ENCODE measurements around the gene THOP1. TPM values are rescaled to one million over a fixed set of nuclear protein-coding genes. Genes with fewer than 3 reads are reported as not detected.

Gene THOP1
- total RNA-seq, 1 donor from 2014 or later, result 173 TPM

DNA sequence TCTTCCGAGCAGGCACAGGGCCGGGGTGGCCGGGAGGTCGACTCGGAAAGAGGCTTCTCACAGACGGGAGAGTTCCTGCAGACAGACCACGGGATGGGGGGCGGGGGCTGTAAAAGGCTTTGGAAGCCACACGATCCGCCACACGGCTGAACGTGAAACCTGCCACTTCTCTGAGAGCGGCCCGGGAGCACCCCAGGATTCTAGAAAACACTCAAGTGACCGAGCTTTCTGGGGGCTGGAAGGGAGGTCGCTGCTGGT is 29.9 kb upstream of the THOP1 start:
- TF ChIP-seq, protein P1, sequence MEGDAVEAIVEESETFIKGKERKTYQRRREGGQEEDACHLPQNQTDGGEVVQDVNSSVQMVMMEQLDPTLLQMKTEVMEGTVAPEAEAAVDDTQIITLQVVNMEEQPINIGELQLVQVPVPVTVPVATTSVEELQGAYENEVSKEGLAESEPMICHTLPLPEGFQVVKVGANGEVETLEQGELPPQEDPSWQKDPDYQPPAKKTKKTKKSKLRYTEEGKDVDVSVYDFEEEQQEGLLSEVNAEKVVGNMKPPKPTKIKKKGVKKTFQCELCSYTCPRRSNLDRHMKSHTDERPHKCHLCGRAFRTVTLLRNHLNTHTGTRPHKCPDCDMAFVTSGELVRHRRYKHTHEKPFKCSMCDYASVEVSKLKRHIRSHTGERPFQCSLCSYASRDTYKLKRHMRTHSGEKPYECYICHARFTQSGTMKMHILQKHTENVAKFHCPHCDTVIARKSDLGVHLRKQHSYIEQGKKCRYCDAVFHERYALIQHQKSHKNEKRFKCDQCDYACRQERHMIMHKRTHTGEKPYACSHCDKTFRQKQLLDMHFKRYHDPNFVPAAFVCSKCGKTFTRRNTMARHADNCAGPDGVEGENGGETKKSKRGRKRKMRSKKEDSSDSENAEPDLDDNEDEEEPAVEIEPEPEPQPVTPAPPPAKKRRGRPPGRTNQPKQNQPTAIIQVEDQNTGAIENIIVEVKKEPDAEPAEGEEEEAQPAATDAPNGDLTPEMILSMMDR (conservative IDR thresholded peaks at IDR 0.05), result no peak
- Mint-ChIP-seq H3K4me3 (no peak overlapping the region), H3K9me3 (no peaks in the 10 kb centered on the region), H3K36me3 (ENCODE audit: low read depth) (peaks cover 8% of the 10 kb centered on the region), H3K4me1 (no peaks in the 10 kb centered on the region), H3K27ac (ENCODE audit: unreplicated experiment) (no peak overlapping the region), H3K27me3 (ENCODE audit: low read depth) (no peaks in the 10 kb centered on the region)
- DNase-seq (ENCODE audit: low read depth, low spot score), result no peak

DNA sequence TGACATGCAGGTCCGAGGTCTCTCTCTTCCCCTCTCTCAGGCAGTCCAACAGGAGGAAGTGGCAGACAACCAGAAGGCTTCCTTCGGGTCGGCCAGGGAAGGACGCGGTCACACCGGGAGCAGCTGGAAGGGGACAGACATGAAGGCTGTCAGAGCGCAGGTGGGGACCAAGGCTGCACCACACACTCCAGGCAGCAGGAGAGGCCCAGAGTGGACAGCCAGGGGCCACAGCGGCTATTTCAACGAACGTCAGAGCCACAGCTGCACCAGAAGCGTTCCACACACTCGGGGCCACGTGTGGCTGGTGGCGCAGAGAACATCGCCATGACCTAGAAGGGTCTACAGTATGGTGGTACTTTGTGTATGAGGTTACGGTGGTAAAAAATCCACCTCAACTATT is 29.5 kb upstream of the THOP1 start:
- TF ChIP-seq, protein P1 (conservative IDR thresholded peaks at IDR 0.05), result no peak
- H3K36me3 Mint-ChIP-seq (ENCODE audit: low read depth), result peaks cover 8% of the 10 kb centered on the region
- no peak overlapping the region for H3K27ac Mint-ChIP-seq (ENCODE audit: unreplicated experiment)
- H3K27me3 Mint-ChIP-seq (ENCODE audit: low read depth), result no peaks in the 10 kb centered on the region
- DNase-seq (ENCODE audit: low read depth, low spot score), result no peak
- H3K9me3 Mint-ChIP-seq, result no peaks in the 10 kb centered on the region
- H3K4me1 Mint-ChIP-seq, result no peaks in the 10 kb centered on the region
- no peak overlapping the region for H3K4me3 Mint-ChIP-seq

- Mint-ChIP-seq H3K27ac (ENCODE audit: unreplicated experiment) (no peak overlapping the region), H3K4me1 (no peaks in the 10 kb centered on the region), H3K27me3 (ENCODE audit: low read depth) (no peaks in the 10 kb centered on the region), H3K36me3 (ENCODE audit: low read depth) (peaks cover 8% of the 10 kb centered on the region), H3K4me3 (no peak overlapping the region), H3K9me3 (no peaks in the 10 kb centered on the region)
- no peak for DNase-seq (ENCODE audit: low read depth, low spot score)
- TF ChIP-seq, protein P1 (conservative IDR thresholded peaks at IDR 0.05), result no peak
These were observed 28.8 kb upstream of the THOP1 start for GRCh38 chr19:2756477-2756876.

DNA sequence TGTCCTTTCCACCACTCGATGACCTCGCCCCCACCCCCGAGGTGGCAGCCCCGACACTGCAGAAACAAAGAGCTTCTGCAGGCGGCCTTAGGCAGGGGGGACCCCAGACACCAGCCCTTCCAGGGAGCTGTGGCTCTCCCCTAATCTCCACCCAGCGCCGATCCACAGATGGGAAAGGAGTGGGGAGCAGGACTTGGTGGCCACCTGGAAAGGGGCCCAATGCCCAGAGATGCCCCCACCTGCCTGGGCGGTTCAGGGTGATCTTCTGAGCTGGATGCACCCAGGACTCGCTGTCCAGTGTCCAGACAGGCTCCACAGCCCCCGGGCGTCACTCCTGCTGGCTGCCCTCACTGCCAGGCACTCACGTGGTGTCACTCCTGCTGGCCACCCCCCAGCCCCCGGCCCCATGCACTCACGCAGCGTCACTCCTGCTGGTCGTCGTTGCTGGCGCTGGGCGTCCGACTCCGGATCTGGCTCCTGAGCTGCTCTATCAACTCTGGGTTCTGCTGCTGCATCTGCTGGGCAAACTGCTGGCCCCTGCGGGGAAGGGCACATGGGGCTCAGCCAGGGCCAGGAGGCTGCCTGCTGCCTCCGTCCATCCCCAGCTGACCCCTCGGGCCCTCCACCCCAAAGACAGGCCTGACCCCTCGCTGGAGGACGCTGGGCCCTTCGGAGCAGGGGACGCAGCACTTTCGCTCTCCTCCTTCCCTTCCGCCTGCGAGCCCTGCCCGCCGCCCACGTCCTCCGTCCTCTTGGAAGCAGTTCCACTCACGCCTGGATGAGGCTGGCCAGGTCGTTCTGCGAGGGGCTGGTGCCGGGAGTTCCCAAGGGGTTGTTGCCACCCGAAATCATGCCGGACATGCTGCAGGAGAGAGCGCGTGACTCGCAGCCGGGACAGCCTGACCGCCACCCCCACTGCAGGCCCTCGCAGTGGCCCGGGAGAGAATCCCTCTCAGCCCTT is 28.1 kb upstream of the THOP1 start:
- DNase-seq (ENCODE audit: low read depth, low spot score), result no peak
- Mint-ChIP-seq H3K36me3 (ENCODE audit: low read depth) (peaks cover 8% of the 10 kb centered on the region), H3K4me3 (no peak overlapping the region), H3K4me1 (no peaks in the 10 kb centered on the region), H3K27ac (ENCODE audit: unreplicated experiment) (peak overlapping the region; percentile 12), H3K27me3 (ENCODE audit: low read depth) (no peaks in the 10 kb centered on the region), H3K9me3 (no peaks in the 10 kb centered on the region)
- TF ChIP-seq, protein P1 (conservative IDR thresholded peaks at IDR 0.05), result no peak

- Mint-ChIP-seq H3K27ac (ENCODE audit: unreplicated experiment) (no peak overlapping the region), H3K4me1 (no peaks in the 10 kb centered on the region), H3K9me3 (no peaks in the 10 kb centered on the region), H3K36me3 (ENCODE audit: low read depth) (peaks cover 8% of the 10 kb centered on the region), H3K27me3 (ENCODE audit: low read depth) (no peaks in the 10 kb centered on the region), H3K4me3 (no peak overlapping the region)
- DNase-seq (ENCODE audit: low read depth, low spot score), result no peak
- TF ChIP-seq, protein P1 (conservative IDR thresholded peaks at IDR 0.05), result no peak
These were observed 26.5 kb upstream of the THOP1 start for GRCh38 chr19:2758601-2759313.
